GM18520 (cell line): ENCODE measurements around the gene C19orf12.
"Not testable (repeated sequence)": the region's sequence is repeated elsewhere in the genome, so short reads cannot be mapped to it uniquely, and the experiment has no call there.

Source experiments
- ATAC-seq: cut with Tn5 transposase; IDR thresholded peaks from one replicate; pipeline ENCODE4 v1.9.1; 2021; ENCODE audit not compliant: unreplicated experiment

The C19orf12 gene

DNA sequence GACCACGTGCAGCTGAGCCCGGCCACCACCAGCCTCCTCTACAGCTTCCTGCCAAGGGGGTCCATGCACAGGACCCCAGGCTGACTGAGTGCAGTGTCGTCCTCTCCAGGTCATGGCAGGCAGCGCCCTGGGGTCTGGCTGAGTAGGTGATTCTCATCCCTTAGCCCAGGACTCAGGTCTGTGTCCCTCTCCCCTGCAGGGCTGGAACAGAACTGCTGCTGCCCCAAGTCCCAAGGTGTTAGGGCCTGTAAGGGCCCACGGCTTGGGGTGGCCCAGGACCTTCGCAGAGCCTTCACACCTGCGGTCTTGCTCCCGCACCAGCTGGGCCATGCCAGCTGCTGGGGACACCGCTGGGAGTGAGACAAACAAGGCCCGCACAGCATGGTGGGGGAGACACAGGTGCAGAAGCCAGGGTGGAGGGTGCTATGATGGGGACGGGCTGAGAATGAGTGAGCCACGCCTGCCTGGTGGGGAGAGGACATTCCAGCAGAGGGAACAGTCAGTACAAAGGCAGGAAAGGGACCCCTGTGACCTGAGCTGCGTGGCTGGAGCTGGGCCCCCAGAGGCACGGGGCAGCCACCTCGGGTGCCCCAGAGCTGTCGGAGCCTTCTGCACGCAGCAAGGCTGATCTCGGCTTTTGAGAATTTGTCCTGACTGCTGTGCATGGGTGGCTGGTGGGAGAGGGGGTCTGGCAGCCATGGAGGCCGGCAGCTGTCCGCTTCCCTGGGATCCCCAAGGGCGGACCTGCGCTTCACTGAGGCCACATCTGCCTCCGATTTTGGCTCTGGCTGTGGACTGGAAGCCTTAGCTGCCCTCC, 37.9 kb downstream of the C19orf12 start:
- ATAC-seq, result no peak

DNA sequence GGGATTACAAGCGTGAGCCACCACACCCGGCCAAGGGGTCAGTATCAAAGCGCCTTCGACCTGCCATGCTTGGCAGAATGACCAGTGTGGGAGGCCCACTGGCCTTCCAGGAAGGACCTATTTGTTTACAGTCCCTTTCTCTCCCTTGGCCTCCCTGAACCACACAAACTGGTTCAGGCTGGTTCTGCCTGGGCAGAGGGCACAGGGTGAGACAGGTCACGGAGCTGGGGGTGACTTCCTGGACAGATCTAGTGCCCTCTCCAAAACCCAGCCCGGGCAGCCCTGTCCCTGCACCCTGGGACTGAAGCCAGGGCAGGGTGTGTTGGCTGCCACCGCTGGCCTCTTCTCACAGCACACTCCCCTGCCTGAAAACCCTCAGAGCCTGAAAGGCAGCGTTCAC, 38.5 kb downstream of the C19orf12 start:
- no peak for ATAC-seq

DNA sequence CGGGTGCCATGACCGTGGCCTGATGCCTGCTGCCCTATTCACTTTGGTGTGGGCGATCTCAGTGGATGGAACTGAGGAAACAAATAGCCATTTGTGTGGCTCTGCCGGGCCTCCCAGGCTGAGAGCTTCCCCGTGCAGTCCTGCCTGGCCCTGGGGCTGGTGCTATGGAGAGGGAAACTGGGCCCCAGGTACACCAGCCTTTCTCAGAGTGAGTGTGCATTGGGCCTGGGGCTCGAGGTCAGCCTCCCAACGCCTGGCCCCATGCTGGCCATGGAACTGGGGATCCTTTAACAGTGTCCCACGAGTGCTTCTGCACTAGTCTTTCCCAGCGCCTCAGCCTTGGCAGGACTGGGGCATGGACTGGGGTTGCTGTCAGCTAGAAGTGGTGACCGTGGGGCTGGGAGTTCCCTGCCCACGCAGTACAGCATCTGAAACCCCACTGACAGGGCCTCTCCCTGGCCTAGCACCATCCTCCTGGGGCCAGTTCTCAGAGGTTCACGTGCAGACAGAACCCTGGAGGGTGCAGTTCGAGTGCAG, 39.3 kb downstream of the C19orf12 start:
- no peak for ATAC-seq

DNA sequence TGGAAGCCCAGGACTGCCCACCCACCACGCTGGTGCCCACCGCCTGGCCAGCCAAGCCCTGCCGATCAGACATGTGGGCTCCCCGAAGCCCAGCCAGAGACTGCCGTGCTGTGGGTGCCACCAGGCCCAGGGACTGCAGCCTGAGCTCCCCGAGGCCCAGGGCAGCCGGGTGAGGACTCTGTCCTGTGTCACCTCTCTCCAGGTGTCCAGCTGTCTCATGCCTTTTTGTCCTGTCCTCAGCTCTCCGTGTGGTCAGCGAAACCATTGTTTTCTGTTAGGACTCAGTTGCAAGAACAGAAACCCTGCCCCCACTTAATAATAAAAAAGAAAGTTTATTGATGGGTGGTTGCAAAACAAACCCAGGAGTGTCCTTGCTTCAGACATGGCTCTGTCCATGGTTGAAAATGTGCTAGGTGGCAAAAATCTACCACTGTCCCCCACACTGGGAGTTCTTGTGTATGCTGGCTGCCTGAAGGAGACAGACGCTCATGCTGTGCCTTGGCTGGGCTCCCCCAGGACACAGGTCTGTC, 39.9 kb downstream of the C19orf12 start:
- ATAC-seq, result no peak

DNA sequence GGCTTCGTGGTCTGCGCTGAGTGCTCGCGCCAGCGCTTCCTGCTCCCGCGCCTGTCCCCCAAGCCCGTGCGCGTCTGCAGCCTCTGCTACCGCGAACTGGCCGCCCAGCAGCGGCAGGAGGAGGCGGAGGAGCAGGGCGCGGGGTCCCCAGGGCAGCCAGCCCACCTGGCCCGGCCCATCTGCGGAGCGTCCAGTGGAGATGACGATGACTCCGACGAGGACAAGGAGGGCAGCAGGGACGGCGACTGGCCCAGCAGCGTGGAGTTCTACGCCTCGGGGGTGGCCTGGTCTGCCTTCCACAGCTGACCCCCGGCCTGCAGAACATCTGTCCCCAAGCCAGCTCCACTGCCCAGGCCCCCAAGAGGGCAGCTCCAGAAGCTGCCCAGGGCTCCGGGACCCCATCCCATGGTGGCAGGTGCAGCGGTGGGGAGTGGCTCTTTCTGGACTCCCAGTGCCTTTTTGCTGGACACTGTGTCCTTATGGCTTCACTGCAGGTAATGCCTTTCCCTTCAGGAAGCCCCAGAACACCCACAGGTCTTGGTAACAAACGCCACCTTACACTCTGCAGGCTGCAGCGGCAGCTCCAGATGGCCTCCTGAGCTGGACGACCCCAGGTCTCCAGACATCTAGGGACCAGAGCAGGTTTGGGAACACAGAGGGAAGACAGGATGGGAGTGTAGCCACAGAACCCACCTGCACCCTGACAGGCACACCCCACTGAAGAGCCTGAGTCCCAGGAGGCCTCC, 40.5 kb downstream of the C19orf12 start:
- no peak for ATAC-seq

DNA sequence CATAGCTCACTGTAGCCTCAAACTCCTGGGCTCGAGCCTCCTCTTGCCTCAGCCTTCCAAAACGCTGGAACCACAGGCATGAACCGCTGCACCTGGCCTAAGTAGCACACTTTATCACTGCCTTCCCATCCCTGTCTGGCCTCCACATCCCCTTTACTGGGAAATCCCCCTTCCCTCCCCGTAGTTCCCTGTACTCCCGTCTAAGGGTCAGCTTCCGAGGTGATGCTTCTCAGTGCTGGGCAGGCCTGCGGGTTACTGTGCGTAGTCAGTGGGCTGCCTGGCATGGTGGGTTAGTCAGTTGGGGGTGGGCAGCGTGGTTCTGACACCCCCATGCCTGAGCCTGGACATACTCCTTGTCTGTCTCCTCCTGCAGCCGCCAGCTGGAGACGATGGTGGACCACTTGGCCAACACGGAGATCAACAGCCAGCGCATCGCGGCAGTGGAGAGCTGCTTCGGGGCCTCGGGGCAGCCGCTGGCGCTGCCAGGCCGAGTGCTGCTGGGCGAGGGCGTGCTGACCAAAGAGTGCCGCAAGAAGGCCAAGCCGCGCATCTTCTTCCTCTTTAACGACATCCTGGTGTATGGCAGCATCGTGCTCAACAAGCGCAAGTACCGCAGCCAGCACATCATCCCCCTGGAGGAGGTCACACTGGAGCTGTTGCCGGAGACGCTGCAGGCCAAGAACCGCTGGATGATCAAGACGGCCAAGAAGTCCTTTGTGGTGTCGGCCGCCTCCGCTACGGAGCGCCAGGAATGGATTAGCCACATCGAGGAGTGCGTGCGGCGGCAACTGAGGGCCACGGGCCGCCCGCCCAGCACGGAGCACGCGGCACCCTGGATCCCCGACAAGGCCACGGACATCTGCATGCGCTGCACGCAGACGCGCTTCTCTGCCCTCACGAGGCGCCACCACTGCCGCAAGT, 41.4 kb downstream of the C19orf12 start:
- no peak for ATAC-seq

DNA sequence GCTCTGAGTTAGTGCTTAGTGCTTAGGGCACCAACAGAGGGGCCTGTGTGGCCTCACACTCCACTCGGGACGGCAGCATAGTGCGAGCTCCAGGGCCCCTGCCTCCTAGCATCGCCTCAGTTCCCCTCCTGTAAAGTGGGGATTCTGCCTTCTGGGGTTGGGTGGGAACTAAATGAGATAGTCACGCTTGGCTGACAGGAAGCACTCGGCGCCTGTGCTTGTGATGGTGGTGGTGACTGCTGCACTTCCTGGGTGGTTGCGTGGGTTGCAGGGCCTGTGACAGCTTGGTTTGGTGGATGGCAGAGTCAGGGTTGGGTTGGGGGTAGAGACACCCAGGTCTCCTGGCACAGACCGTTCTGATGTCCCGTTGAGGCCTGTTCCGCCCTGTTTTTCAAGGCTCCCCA, 42.1 kb downstream of the C19orf12 start:
- no peak for ATAC-seq

DNA sequence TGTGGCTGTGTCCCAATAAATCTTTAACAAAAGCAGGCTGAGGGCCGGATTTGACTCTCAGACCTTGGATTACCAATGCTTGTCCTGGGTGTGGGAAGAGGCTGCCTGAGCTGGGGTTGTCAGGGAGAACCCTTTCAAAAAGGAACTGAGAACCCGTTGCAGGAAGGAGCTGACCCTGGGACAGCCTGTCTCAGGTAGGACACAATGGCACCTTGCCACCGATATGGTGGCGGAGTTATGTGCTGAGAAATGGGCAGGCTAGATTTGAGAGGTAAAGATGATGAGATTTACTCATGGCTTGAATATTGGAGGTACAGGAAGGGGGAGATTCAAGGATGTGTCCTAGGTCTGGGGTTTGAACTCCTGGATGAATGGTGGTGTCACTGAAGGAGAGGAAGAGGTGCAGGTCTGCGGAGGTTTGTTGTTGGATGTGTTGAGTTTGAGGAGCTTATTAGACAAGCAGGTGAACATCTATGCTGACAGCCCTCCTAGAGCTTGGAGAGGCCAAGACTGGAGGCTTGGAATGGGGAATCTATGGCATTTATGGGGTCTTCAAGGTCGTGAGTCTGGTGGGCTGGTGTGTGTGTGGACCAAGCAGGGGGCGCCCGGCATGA, 42.6 kb downstream of the C19orf12 start:
- ATAC-seq, result no peak

DNA sequence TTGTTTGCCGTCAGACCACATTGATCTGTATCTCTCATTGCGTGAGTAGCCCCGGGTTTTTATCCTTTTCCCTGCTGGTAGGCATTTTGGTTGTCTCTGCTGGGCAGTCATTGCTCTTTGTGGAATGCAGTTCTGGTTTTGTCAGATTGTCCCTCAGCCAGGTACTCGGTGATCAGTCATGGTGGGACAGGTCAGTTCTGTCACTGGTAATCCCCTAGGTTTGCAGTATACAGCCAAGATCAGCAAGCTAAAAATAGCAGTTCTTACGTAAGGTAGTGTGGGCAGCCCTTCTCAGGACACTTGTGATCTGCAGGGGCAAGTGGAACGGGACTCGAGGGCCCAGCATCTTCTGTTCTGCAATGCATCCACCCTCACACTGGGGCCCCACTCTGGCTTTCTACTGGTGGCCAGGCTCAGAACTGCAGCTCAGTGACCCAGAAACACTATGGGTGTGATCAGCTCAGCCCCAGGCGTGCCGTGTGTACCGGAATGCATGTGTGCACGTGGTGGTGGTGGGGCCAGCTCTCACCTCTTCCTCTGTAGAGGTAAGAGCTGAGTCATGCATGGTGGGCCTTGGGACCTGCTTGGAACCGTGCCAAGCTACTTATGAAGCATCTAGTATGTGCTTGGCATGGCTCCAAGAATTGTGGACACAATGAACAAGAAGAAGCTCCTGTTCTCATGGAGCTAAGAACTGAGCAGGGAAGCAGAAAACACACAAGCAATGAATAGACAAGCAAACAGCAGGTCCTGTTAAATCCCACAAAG, 43.5 kb downstream of the C19orf12 start:
- ATAC-seq, result peak; percentile 63

DNA sequence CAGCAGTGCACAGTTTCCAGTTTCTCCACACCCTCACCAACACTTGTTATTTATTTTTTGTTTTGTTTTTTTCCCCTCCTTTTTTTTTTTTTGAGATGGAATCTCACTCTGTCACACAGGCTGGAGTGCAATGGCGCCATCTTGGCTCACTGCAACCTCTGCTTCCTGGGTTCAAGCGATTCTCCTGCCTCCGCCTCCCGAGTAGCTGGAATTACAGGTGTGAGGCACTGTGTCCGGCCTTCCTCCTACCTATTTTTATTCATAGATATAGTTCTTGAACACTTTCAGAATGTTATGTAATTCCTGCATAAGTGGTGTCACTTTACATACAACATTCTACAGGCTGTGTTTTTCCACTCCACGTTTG, 44.1 kb downstream of the C19orf12 start:
- not testable (repeated sequence) for ATAC-seq

DNA sequence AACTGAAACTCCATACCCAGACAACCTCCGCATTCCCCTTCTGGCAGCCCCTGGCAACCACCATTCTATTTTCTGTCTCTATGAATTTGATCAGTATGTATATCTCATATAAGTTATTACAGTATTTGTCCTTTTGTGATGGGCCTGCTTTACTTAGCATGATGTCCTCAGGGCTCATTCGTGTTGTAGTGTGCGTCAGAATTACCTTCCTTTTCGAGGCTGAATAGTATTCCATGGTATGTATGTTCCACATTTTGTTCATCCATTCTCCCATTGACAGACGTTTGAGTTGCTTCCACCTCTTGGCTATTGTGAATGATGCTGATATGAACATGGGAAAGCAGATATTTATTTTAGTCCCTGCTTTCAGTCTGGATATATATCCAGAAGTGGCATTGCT, 44.8 kb downstream of the C19orf12 start:
- no peak for ATAC-seq

DNA sequence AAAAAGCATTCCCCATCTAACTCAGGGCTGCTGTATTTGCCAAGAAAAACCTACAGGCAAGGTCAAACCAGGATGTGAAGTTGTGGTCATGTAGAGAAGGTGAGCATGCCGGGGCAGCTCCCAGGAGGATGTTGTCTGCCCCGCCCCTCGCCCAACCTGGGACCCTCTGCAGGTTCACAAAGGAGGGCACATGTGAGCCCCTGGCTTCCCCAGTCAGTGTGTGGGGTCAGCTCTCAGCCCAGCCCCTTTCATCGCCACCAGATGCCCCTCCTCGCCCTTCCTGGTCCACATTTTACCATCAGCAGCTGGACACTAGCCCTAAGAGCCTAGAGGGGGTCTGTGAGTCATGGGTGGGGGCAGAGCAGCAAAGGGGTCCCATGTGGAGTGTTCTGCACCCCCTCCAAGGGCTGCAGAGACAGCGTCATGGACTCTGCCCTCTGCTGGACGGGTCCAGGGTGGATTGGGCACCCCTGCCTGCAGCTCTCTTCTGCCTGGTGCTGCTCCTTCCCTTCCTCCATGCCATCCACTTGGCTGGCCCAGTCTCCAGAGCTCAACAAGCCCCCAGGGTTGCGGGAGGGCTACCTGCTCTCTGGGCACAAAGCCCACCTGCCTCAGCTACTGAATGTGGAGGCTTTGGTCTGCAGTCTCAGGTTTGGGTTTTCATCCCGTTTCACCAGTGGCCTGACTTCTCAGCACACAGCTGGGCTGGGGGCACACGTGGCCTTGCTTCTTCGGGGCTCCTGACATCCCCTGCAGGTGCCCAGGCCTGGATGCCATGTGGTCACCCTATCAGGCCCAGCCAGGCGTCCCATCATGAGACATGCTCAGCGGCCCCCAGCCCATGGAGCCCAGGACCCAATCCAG, 46.1 kb downstream of the C19orf12 start:
- ATAC-seq, result no peak

DNA sequence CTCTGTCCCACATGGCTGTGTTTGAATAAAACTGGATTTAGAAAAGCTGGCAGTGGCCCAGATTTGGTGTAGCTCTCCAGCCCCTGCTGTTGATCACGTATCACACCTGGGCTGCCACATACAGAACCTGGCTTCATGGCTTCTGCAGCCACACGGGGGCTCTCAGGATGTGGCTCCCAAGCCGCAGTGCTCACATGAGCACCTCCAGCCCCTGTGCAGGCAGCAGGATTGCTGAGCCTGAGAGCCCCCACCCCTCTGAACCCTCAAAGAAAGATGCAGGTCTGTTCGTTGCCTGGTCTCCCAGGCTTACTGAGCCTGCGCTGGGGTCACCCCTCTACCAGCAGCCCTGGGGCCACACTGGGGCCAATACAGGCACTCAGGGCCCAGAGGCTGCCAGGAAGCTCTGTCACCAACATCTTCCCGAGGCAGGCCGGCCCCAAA, 47.1 kb downstream of the C19orf12 start:
- no peak for ATAC-seq

DNA sequence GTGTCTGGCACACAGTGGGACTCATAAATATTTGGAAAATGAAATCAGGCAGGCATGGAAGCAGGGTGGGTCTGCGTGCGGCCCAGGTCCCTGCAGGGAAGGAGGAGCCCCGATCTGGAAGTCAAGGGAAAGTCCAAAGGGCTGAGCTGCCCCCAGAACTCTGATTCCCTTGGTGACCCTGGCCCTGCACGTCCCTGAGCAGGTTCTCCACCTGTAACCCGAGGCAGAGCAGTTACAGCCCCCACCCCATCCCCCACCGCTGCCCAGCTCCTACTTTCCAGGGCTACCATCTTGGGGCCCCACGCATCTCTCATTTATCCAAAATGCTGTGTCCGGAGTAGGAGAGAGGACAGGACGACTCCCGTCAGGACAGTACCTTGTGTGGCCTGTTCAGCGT, 47.7 kb downstream of the C19orf12 start:
- no peak for ATAC-seq

DNA sequence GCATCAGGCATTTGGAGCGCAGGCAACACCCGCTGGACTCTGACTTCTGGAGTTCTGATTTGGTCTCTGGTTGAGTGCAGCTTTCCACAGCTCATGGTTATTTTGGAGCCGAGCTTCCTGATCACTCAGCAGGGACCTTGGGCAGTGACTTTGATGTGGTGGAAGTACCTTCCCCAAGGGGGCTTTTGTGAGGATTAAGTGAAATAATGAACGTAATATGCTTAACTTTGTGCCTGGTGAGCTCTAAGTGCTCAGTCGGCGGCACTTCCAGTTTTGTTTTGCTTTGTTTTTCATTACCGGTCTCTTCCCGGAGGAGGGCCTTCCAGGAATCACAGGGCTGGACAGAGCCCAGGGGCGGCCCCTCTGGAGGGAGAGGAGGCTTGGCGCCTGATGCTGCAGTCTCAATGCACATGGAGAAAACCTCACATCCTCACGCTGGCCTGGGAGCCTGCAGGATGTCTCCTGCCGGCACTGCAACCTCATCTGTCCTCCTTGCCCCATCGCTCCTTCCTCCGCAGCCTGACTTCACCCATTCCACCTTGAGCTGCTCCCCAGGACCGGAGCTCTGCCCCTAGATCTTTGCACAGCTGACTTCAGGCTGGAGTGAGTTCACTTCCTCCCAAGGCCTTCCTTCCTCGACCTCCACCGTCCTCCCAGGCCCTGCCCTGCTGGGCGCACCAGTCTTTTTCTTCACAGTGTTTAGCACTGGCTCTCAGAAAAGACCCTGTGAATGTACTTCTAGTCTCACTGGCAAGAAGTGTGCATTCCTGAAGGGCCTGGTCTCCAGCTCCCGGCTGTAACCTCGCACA, 48.3 kb downstream of the C19orf12 start:
- no peak for ATAC-seq

DNA sequence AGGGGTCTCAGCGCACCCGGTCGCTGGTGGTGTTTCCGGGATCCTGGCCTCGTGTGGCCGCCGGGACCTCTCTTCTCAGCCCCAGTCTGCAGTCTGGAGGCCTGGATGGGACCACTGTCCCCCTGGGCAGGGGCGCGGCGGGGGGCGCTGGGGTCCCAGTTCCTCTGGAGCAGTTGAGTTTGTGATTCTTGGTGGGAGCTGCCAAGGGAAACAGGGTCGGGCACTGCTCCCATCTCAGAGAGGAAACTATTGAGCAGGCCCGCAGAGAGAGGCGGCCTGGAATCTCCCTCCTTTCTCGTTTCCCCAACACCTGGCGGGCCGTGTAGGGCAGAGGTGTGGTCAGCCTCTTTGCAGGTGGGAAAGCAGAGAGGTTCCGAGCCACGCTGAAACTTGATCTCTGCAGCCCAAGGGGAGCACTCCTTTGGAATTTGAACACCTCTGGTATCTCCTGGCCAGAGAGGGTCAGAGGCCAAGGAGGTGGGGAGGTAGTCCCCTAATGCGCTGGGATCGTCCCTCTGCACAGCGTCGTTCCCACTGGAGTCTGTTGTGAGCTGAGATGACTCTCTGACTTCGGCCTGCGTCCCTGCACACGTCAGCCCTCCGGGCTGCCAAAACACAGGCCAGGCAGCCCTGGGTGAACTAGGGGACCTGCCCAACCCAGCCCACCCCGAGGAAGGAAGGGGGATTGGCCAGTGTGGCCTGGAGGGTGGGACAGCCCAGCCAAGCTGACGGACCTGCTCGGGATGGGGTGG, 49.1 kb downstream of the C19orf12 start:
- no peak for ATAC-seq

DNA sequence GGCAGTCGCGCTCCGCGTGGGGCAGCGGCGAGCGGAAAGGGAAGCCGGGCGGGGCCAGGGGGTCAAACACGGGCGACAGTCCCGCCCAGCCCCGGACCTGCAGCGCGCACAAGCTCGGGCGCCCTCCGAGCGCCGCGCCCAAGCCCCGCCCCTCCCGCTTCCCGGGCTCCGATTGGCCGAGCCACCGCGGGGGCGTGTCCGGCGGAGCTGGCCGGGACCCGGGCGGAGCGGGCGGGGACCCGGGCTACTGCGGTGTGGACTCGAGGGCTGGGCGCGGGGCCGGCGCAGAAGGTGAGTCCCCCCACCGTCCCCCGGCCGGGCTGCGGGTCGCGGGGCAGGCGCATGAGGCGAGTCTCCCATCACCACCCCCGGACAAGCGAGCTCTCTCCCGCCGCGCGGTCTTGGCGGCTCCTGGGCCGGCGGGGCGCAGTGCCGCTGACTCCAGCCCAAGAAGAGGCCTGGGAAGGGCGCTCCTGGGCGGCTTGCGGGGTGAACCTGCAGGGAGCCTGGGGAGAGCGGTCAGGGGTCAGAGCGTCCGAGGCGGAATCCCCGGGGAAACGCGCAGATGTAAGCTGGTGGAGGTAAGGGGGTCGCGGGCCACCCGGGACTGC, 49.7 kb downstream of the C19orf12 start, which contains the start of gene PLEKHF1:
TSS of gene PLEKHF1 (plus strand) at position 247 of the 611 bp plus-strand sequence. CDS start 8,379 bp downstream, outside the sequence.
- peak; percentile 91 for ATAC-seq
